ENCODE results near the gene SLC6A8.

GRCh38 chrX:153674219-153674851 is 13.4 kb upstream of the SLC6A8 start:
- no peak for TF ChIP-seq CTCF (conservative IDR thresholded peaks at IDR 0.05; ENCODE audit: low read length)
- TF ChIP-seq EZH2phosphoT487 (IDR thresholded peaks at IDR 0.05; ENCODE audit: borderline replicate concordance), result no peak

Data from Loucy (cell line).